PC-9 (cell line): Measurements from ENCODE around the gene GRB14. TPM values are rescaled to one million over a fixed set of nuclear protein-coding genes. Genes with fewer than 3 reads are reported as not detected.

Experiments used
- BruUV-seq: library from RNA; stranded (reverse); fragments of 400-500 nt; replicated peaks from 2 replicates; lab custom pipeline; 2021; lab: Mats Ljungman, UMichigan
- CTCF ChIA-PET: fragments of 300-600 bp; sonication (Branson Sonifier 250); formaldehyde crosslinking; loops from one replicate; lab custom pipeline; 2022; ENCODE audit warnings: antibody characterized with exemption; lab: Charles Lee
- POLR2A ChIA-PET: fragments of 300-600 bp; sonication (Branson Sonifier 250); formaldehyde crosslinking; loops from one replicate; lab custom pipeline; 2022; ENCODE audit warnings: antibody characterized with exemption; ENCODE audit not compliant: unreplicated experiment; lab: Charles Lee
- DNase-seq, 2 experiments: peaks; one replicate each; pipeline versions ENCODE4 v3.0.0 to v3.0.0-alpha.2; 2015 to 2022; ENCODE audit warnings: mixed read lengths in 1 of 2
- H2AFZ ChIP-seq: fragments of 200-600 bp; sonication (generic); 2 replicates; pipeline ENCODE4 v1.8.1; 2017; ENCODE audit warnings: antibody characterized with exemption
- H3F3A ChIP-seq: fragments of 200-600 bp; sonication (generic); 2 replicates; pipeline ENCODE4 v1.8.1; 2017; ENCODE audit warnings: antibody characterized with exemption, mild to moderate bottlenecking, low read depth; ENCODE audit not compliant: insufficient read depth
- H3K27ac ChIP-seq: fragments of 200-600 bp; sonication (generic); 2 replicates; pipeline ENCODE4 v1.6.1; 2016; ENCODE audit warnings: mixed run types
- H3K27me3 ChIP-seq: fragments of 200-600 bp; sonication (generic); 2 replicates; pipeline ENCODE4 v1.6.1; 2016; ENCODE audit warnings: low read depth, mixed run types; ENCODE audit not compliant: insufficient read depth
- H3K36me3 ChIP-seq: fragments of 200-600 bp; sonication (generic); 2 replicates; pipeline ENCODE4 v1.6.1; 2016; ENCODE audit warnings: low read depth, mixed run types
- H3K4me1 ChIP-seq: fragments of 200-600 bp; sonication (generic); replicated peaks from 2 replicates; pipeline ENCODE4 v1.6.1; 2016; ENCODE audit warnings: mixed run types; ENCODE audit not compliant: insufficient read depth
- H3K4me2 ChIP-seq: fragments of 200-600 bp; sonication (generic); 2 replicates; pipeline ENCODE4 v1.6.1; 2017; ENCODE audit warnings: mixed run types
- H3K4me3 ChIP-seq: fragments of 200-600 bp; sonication (generic); 2 replicates; pipeline ENCODE4 v1.6.1; 2016; ENCODE audit warnings: mixed run types
- H3K79me2 ChIP-seq: fragments of 200-600 bp; sonication (generic); 2 replicates; pipeline ENCODE4 v1.6.1; 2017; ENCODE audit warnings: low read depth, mixed run types
- H3K9me2 ChIP-seq: fragments of 200-600 bp; sonication (generic); 2 replicates; pipeline ENCODE4 v1.8.1; 2017; ENCODE audit warnings: mild to moderate bottlenecking; ENCODE audit not compliant: insufficient read depth
- H3K9me3 ChIP-seq: fragments of 200-600 bp; sonication (generic); 2 replicates; pipeline ENCODE4 v1.8.1; 2016; ENCODE audit warnings: low read depth; ENCODE audit not compliant: insufficient read depth
- H4K20me1 ChIP-seq: fragments of 200-600 bp; sonication (generic); 2 replicates; pipeline ENCODE4 v1.8.1; 2017; ENCODE audit not compliant: insufficient read depth
- EZH2 ChIP-seq: fragments of 200-600 bp; sonication (generic); IDR thresholded peaks from 2 replicates; pipeline ENCODE4 v1.8.0; 2017; ENCODE audit warnings: antibody characterized with exemption, low read depth
- intact Hi-C: fragments of 100-400 bp; cut with micrococcal nuclease; formaldehyde crosslinking; loops from one replicate; pipeline ENCODE4 v1.10.0; 2022; ENCODE audit not compliant: unreplicated experiment
- total RNA-seq: library from RNA; stranded (reverse); gene quantifications from 2 replicates; pipeline ENCODE4 v1.2.3, GENCODE V29; 2021
- TF ChIP-seq, protein P1 (sequence below): fragments of 200-600 bp; sonication (generic); conservative IDR thresholded peaks from 2 replicates; pipeline ENCODE4 v1.6.1; 2017; ENCODE audit warnings: mixed run types, antibody characterized with exemption, mild to moderate bottlenecking, moderate library complexity

The GRB14 gene
- total RNA-seq, 1 experiment from 2014 or later, result 3.4 TPM

DNA sequence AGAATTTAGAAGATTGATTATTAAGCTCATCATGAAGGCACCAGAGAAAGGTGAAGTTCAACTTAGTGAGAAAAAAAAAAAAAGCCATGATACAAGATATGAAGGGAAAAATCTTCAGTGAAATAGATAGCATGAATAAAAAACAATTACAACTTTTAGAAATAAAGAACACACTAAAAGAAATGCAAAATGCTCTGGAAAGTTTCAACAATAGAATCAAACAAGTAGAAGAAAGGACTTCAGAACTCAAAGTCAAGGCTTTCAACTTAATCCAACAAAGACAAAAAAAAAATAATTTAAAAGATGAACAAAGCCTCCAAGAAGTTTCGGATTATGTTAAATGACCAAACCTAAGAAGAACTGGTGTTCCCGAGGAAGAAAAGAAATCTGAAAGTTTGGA lies 105.5 kb downstream of the GRB14 start:
- Histone ChIP-seq H3K27me3 (no peaks in the 10 kb centered on the region), H3K36me3 (no peaks in the 10 kb centered on the region), H3K9me2 (no peaks in the 10 kb centered on the region), H3F3A (no peaks in the 10 kb centered on the region), H3K4me1 (peaks cover 24% of the 10 kb centered on the region), H3K9me3 (peaks cover 3% of the 10 kb centered on the region; the same call in 1 of the 2 replicates), H3K79me2 (no peaks in the 10 kb centered on the region), H3K4me2 (no peak overlapping the region), H3K4me3 (no peak overlapping the region), H2AFZ (no peak overlapping the region), H4K20me1 (no peaks in the 10 kb centered on the region), H3K27ac (no peak overlapping the region)
- BruUV-seq, result no TSS peak
- ChIA-PET CTCF (no interaction called here), POLR2A (no interaction called here)
- no peak for DNase-seq
- intact Hi-C loops, result no loop called here
- TF ChIP-seq EZH2, result no peak
- TF ChIP-seq, protein P1, sequence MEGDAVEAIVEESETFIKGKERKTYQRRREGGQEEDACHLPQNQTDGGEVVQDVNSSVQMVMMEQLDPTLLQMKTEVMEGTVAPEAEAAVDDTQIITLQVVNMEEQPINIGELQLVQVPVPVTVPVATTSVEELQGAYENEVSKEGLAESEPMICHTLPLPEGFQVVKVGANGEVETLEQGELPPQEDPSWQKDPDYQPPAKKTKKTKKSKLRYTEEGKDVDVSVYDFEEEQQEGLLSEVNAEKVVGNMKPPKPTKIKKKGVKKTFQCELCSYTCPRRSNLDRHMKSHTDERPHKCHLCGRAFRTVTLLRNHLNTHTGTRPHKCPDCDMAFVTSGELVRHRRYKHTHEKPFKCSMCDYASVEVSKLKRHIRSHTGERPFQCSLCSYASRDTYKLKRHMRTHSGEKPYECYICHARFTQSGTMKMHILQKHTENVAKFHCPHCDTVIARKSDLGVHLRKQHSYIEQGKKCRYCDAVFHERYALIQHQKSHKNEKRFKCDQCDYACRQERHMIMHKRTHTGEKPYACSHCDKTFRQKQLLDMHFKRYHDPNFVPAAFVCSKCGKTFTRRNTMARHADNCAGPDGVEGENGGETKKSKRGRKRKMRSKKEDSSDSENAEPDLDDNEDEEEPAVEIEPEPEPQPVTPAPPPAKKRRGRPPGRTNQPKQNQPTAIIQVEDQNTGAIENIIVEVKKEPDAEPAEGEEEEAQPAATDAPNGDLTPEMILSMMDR, result no peak

DNA sequence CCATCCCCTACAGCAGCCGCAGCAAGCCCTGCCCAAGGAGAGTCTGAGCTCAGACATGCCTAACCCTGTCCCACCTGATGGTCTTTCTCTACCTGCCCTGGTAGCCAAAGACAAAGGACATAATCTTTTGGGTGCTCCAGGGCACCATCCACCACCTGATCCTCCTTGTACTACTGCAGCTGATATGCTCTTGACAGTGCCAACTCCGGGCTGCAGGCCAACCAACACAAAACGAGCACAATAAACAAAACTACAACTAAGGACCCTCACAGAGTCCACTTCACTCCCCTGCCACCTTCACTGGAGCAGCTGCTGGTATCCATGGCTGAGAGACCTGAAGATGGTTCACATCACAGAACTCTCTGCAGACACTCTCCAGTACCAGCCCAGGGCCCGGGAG lies 106.3 kb downstream of the GRB14 start:
- intact Hi-C loops, result no loop called here
- Histone ChIP-seq H4K20me1 (no peaks in the 10 kb centered on the region), H3F3A (no peaks in the 10 kb centered on the region), H3K27ac (peak overlapping the region; percentile 70; the same call in 1 of the 2 replicates), H3K4me3 (peak overlapping the region; percentile 16; the same call in 1 of the 2 replicates), H3K79me2 (no peaks in the 10 kb centered on the region), H3K36me3 (no peaks in the 10 kb centered on the region), H3K4me1 (peaks cover 24% of the 10 kb centered on the region), H3K4me2 (peak overlapping the region; percentile 60), H3K27me3 (no peaks in the 10 kb centered on the region), H2AFZ (no peak overlapping the region), H3K9me3 (peaks cover 3% of the 10 kb centered on the region; the same call in 1 of the 2 replicates), H3K9me2 (no peaks in the 10 kb centered on the region)
- POLR2A ChIA-PET, result no interaction called here
- no peak for DNase-seq
- no peak for TF ChIP-seq EZH2
- TF ChIP-seq, protein P1, result no peak
- no TSS peak for BruUV-seq
- CTCF ChIA-PET, result no interaction called here

DNA sequence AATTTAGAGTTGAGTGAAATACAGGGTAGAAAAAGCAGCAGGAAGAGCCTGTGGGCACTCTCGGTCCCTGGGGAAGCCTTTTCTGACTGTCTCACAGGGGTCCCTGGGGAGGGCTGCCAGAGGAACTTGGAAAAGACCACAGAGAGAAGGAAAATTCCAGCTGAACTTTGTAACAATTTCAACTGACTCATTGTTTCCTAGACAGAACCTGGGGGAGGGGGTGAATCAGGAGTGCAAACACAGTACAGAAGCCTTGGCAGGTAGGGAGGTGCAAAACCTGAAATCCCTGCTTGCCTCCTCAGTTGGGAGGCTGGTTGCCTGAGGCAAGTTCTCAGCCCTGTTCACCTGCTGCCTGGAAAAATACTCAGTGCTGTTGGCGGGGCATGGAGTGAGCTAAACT lies 106.8 kb downstream of the GRB14 start:
- H3K4me2 ChIP-seq, result peak overlapping the region; percentile 60
- ChIA-PET CTCF (no interaction called here), POLR2A (no interaction called here)
- H3K4me1 ChIP-seq, result peaks cover 24% of the 10 kb centered on the region
- no peaks in the 10 kb centered on the region for H3K9me2 ChIP-seq
- no peaks in the 10 kb centered on the region for H3K36me3 ChIP-seq
- H3K79me2 ChIP-seq, result no peaks in the 10 kb centered on the region
- peak overlapping the region; percentile 16; the same call in 1 of the 2 replicates for H3K4me3 ChIP-seq
- peak; percentile 72 to 83 for DNase-seq
- H3K27ac ChIP-seq, result peak overlapping the region; percentile 70
- no peak overlapping the region for H2AFZ ChIP-seq
- no TSS peak for BruUV-seq
- no peak for TF ChIP-seq EZH2
- intact Hi-C loops, result no loop called here
- H3F3A ChIP-seq, result no peaks in the 10 kb centered on the region
- H3K27me3 ChIP-seq, result no peaks in the 10 kb centered on the region
- H3K9me3 ChIP-seq, result peaks cover 3% of the 10 kb centered on the region; the same call in 1 of the 2 replicates
- H4K20me1 ChIP-seq, result no peaks in the 10 kb centered on the region

DNA sequence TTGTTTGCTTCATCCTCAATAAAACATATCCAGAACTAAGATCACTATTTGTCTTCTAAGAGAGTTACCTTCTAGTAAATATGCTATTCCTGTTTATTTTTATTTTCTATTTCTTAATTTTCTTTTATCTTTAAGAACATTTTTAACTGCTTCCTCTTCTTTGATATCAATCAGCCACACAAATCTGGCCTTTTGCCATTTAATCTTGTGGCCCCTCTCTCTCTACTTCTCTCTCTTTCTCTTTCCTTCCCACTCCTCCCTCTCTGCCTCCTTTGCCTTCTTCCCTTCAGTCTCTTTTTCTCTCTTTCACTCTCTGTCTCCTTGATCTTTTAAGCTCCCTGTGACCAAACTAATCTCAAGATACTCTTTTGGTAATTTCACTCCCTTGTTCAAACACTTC lies 108.4 kb downstream of the GRB14 start:
- intact Hi-C loops, result no loop called here
- TF ChIP-seq, protein P1, result no peak
- Histone ChIP-seq H3K9me3 (peaks cover 3% of the 10 kb centered on the region; the same call in 1 of the 2 replicates), H4K20me1 (no peaks in the 10 kb centered on the region), H3K79me2 (no peaks in the 10 kb centered on the region), H3K4me2 (no peak overlapping the region), H3K27ac (no peak overlapping the region), H3K4me3 (no peak overlapping the region), H2AFZ (no peak overlapping the region), H3F3A (no peaks in the 10 kb centered on the region), H3K9me2 (no peaks in the 10 kb centered on the region), H3K36me3 (no peaks in the 10 kb centered on the region), H3K27me3 (no peaks in the 10 kb centered on the region), H3K4me1 (peaks cover 24% of the 10 kb centered on the region)
- DNase-seq, result no peak
- no TSS peak for BruUV-seq
- ChIA-PET POLR2A (no interaction called here), CTCF (no interaction called here)
